Gastrocnemius medialis (tissue), 4 donors: ENCODE data around the gene BLOC1S6. TPM values are rescaled to one million over a fixed set of nuclear protein-coding genes. Genes with fewer than 3 reads are reported as not detected.

Experiments
- ATAC-seq, 2 donors: fragments of 150-250 bp; one replicate each; pipeline ENCODE4 v1.9.1; 2016
- DNase-seq, 2 donors: peaks; one replicate each; pipeline ENCODE4 v3.0.0-alpha.2; 2019
- H3K27ac ChIP-seq, 4 donors: fragments of 200-600 bp; sonication (generic); 1 replicate in 1 of 4; 2 replicates in 3 of 4; pipeline ENCODE4 v1.5.1; 2016 to 2018; ENCODE audit warnings: mild to moderate bottlenecking in 2 of 4, moderate library complexity in 1 of 4
- H3K27me3 ChIP-seq, 3 donors: fragments of 200-600 bp; sonication (generic) in 2 of 3; 1 replicate in 1 of 3; 2 replicates in 2 of 3; pipeline versions ENCODE4 v1.5.1 to v1.6.0; 2016 to 2019; ENCODE audit warnings: mild to moderate bottlenecking in 1 of 3, moderate library complexity in 1 of 3
- H3K36me3 ChIP-seq, 2 donors: fragments of 200-600 bp; sonication (generic) in 1 of 2; one replicate each; pipeline ENCODE4 v1.5.1; 2017 to 2018
- H3K4me1 ChIP-seq, 2 donors: fragments of 200-600 bp; sonication (generic) in 1 of 2; one replicate each; pipeline ENCODE4 v1.5.1; 2016 to 2017; ENCODE audit warnings: mild to moderate bottlenecking in 2 of 2
- H3K4me3 ChIP-seq, 4 donors: fragments of 200-600 bp; sonication (generic) in 3 of 4; 1 replicate in 1 of 4; 2 replicates in 3 of 4; pipeline ENCODE4 v1.5.1; 2016 to 2019; ENCODE audit warnings: mild to moderate bottlenecking in 2 of 4
- H3K9me3 ChIP-seq, 3 donors: fragments of 200-600 bp; sonication (generic) in 2 of 3; 1 replicate in 1 of 3; 2 replicates in 2 of 3; pipeline ENCODE4 v1.5.1; 2016 to 2019
- POLR2A ChIP-seq, 2 donors: fragments of 450-650 bp; IDR thresholded peaks; one replicate each; pipeline ENCODE4 v1.6.1; 2017; ENCODE audit warnings: antibody characterized with exemption in 2 of 2, mild to moderate bottlenecking in 2 of 2, moderate library complexity in 2 of 2
- in situ Hi-C, 4 donors: fragments of 200-750 bp; cut with MboI; loops; one replicate each; pipeline versions ENCODE4 v1.15.0 to v1.8.0; 2017; ENCODE audit warnings: low sequenced_read_pairs in 4 of 4
- intact Hi-C: fragments of 100-400 bp; cut with DNase I; formaldehyde crosslinking; loops from one replicate; pipeline ENCODE4 v1.15.1; 2023; ENCODE audit warnings: low total_unique reads
- total RNA-seq, 4 donors: library from RNA; depleted of rRNA; stranded (reverse); fragments of >200 nt; gene quantifications; one replicate each; pipeline versions ENCODE4 v1.1.0 to v1.2.3, GENCODE V29; 2016
- TF ChIP-seq, protein P1 (sequence below), 5 experiments: fragments of 450-650 bp in 3 of 5; fragments of 200-600 bp in 2 of 5; sonication (generic) in 2 of 5; IDR thresholded peaks in 4 of 5; conservative IDR thresholded peaks in 1 of 5; 1 replicate in 4 of 5; 2 replicates in 1 of 5; pipeline ENCODE4 v1.5.1; 2016 to 2019; ENCODE audit warnings: antibody characterized with exemption in 5 of 5, mild to moderate bottlenecking in 3 of 5, moderate library complexity in 3 of 5

BLOC1S6 gene
- total RNA-seq, 4 donors from 2014 or later: 32.9 to 38.2 (median 36.6) TPM

DNA sequence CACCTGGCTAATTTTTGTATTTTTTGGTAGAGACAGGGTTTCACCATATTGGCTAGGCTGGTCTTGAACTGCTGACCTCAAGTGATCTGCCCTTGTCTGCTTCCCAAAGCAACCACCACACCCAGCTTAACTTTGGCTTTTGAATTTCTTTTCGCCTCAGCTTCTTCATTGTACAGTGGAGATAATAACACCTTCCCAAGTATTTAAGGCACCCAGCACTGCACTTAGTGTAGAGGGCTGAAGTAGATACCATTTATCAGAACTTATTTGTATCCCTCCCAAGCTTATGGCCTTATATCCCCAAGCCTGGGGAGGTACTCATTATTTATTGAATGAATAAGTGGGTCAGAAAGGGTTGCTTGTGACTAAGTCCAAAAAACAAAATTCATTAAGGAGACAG, 50.0 kb downstream of the BLOC1S6 start:
- intact Hi-C loops (loop anchor here (5.0 kb wide), 2 partner anchors 235 to 925 kb away; partner anchors contain the start of genes B2M and PATL2), in situ Hi-C loops (loop anchor here in 3 of 4 donors (5.0 to 25.0 kb wide), 3 partner anchors 50 to 1850 kb away; partner anchors contain the start of genes SHF (in 2 of the 3), BLOC1S6 (in 1 of the 3), ELL3 (in 1 of the 3) and SERF2 (in 1 of the 3))
- ATAC-seq (no peak), DNase-seq (no peak)
- Histone ChIP-seq H3K9me3 (no peaks in the 10 kb centered on the region), H3K4me1 (peaks cover 54 to 58% of the 10 kb centered on the region in 2 donors), H3K27me3 (no peaks in the 10 kb centered on the region), H3K27ac (peak overlapping the region; percentile 98 to 99 (median 98)), H3K36me3 (no peaks in the 10 kb centered on the region), H3K4me3 (peak overlapping the region; percentile 3 to 89 (median 26))
- TF ChIP-seq, protein P1, sequence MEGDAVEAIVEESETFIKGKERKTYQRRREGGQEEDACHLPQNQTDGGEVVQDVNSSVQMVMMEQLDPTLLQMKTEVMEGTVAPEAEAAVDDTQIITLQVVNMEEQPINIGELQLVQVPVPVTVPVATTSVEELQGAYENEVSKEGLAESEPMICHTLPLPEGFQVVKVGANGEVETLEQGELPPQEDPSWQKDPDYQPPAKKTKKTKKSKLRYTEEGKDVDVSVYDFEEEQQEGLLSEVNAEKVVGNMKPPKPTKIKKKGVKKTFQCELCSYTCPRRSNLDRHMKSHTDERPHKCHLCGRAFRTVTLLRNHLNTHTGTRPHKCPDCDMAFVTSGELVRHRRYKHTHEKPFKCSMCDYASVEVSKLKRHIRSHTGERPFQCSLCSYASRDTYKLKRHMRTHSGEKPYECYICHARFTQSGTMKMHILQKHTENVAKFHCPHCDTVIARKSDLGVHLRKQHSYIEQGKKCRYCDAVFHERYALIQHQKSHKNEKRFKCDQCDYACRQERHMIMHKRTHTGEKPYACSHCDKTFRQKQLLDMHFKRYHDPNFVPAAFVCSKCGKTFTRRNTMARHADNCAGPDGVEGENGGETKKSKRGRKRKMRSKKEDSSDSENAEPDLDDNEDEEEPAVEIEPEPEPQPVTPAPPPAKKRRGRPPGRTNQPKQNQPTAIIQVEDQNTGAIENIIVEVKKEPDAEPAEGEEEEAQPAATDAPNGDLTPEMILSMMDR (IDR thresholded peaks at IDR 0.05 in 4 of 5, conservative IDR thresholded peaks at IDR 0.05 in 1 of 5): no peak
- no peak for TF ChIP-seq POLR2A (IDR thresholded peaks at IDR 0.05)

DNA sequence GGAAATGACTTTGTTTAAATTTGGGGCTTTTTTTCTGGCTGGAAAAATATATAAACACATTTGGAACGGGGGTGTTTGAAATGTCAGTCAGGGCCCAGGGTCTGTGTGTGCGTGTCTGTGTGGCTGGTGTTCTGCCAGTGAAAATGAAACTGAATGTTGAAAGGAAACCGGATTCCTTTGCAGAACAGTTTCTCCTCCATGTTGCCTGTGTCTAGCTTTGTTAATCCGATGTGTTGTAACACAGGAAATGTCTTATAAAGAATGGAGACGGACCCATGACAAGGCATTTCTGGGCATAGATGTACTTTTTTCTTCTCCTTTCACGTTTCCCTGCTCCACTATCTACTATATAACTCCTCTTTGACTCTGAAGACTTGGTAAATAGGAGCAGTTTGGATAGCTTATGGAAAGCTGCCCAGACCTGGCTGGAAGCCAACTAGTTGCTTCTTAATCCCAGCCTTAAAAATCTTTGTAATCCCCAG, 50.4 kb downstream of the BLOC1S6 start:
- Histone ChIP-seq H3K9me3 (no peaks in the 10 kb centered on the region), H3K27ac (peak overlapping the region; percentile 98 to 99 (median 98)), H3K4me1 (peaks cover 58 to 62% of the 10 kb centered on the region in 2 donors), H3K27me3 (no peaks in the 10 kb centered on the region), H3K36me3 (no peaks in the 10 kb centered on the region), H3K4me3 (peak overlapping the region; percentile 24 to 89 (median 31))
- in situ Hi-C loops: loop anchor here in 3 of 4 donors (5.0 to 25.0 kb wide), 3 partner anchors 50 to 1850 kb away; partner anchors contain the start of genes SHF (in 2 of the 3), BLOC1S6 (in 1 of the 3), ELL3 (in 1 of the 3) and SERF2 (in 1 of the 3)
- TF ChIP-seq POLR2A (IDR thresholded peaks at IDR 0.05): peak; percentile 18 to 34
- TF ChIP-seq, protein P1 (IDR thresholded peaks at IDR 0.05 in 4 of 5, conservative IDR thresholded peaks at IDR 0.05 in 1 of 5): no peak
- peak; percentile 25 to 46 for ATAC-seq
- intact Hi-C loops: loop anchor here (5.0 kb wide), 2 partner anchors 235 to 925 kb away; partner anchors contain the start of genes B2M and PATL2
- DNase-seq: peak; percentile 53 to 73

DNA sequence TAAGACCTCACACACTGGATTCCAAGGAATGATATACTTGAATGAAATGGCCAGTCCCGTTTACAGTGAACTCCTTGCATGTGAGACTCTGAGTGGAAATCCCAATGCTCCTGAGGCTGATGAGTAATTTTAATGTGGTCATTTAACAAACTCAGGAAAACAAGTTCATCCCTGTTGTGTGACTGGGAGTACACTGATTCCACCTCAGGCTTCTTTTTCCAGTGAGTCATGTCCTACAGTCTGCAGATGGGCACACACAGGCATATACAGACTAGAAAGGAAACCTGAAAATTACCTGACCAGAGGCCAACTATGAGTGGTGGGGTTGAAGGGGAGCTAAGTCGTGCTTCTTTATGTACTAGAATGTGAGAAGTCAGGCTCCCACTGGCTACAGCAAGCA, 53.4 kb downstream of the BLOC1S6 start:
- intact Hi-C loops (loop anchor here (2.0 to 10.0 kb wide), 2 partner anchors 440 to 1106 kb away; partner anchors contain the start of gene EIF3J), in situ Hi-C loops (loop anchor here in 2 of 4 donors (25.0 kb wide), 2 partner anchors 453 to 1853 kb away; partner anchors contain the start of genes SHF (in 2 of the 2), ELL3 (in 1 of the 2) and SERF2 (in 1 of the 2))
- no peaks in the 10 kb centered on the region for H3K27me3 ChIP-seq
- H3K9me3 ChIP-seq: no peaks in the 10 kb centered on the region
- peaks cover 82 to 87% of the 10 kb centered on the region in 2 donors for H3K4me1 ChIP-seq
- H3K36me3 ChIP-seq: no peaks in the 10 kb centered on the region
- TF ChIP-seq, protein P1 (IDR thresholded peaks at IDR 0.05 in 4 of 5, conservative IDR thresholded peaks at IDR 0.05 in 1 of 5): no peak
- peak in 1 of 2 donors; percentile 34 for TF ChIP-seq POLR2A (IDR thresholded peaks at IDR 0.05)
- DNase-seq (peak; percentile 38 to 43), ATAC-seq (peak; percentile 37 to 72)
- H3K27ac ChIP-seq: peak overlapping the region; percentile 98 to 99 (median 98)
- no peak overlapping the region for H3K4me3 ChIP-seq

DNA sequence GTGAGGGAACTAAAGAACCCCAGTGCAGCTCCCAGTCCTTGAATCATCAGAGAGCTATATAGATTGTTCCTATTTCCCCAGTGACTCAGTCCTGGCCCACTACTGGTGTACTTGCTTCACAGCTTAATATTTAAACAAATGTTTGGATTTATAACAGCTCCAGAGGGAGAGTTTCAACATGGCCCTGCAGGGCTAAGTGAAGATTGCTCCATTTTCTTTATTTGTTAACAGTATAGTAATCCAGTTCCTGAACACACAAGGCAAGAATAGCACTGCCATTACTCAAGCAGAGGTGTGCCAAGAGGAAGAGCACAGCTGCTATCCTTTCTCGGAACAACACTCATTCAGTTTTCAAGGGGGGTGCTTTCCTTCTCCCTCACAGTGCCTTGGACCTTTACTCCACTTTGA, 54.2 kb downstream of the BLOC1S6 start:
- peak; percentile 81 to 87 for DNase-seq
- intact Hi-C loops: loop anchor here (2.0 to 10.0 kb wide), 2 partner anchors 441 to 1107 kb away; partner anchors contain the start of gene EIF3J
- in situ Hi-C loops: loop anchor here in 2 of 4 donors (25.0 kb wide), 2 partner anchors 454 to 1854 kb away; partner anchors contain the start of genes SHF (in 2 of the 2), ELL3 (in 1 of the 2) and SERF2 (in 1 of the 2)
- ATAC-seq: peak; percentile 88
- TF ChIP-seq, protein P1 (IDR thresholded peaks at IDR 0.05 in 4 of 5, conservative IDR thresholded peaks at IDR 0.05 in 1 of 5): no peak
- TF ChIP-seq POLR2A (IDR thresholded peaks at IDR 0.05): peak; percentile 21 to 34
- Histone ChIP-seq H3K36me3 (no peaks in the 10 kb centered on the region), H3K9me3 (no peaks in the 10 kb centered on the region), H3K4me3 (peak overlapping the region in 1 of 4 donors; percentile 30), H3K27ac (peak overlapping the region; percentile 98 to 99 (median 98)), H3K4me1 (peaks cover 82 to 92% of the 10 kb centered on the region in 2 donors), H3K27me3 (no peaks in the 10 kb centered on the region)
